ENCODE results near the gene NNT.
A peak's percentile ranks its signal among the peaks of the same experiment; 100 is the strongest.
"Not testable (repeated sequence)": the region's sequence is repeated elsewhere in the genome, so short reads cannot be mapped to it uniquely, and the experiment has no call there.

Gene NNT

GRCh38 chr5:43667379-43667778 is 64.4 kb downstream of the NNT start:
- DNase-seq (ENCODE audit: low spot score), result not testable (repeated sequence)

- no peak for DNase-seq (ENCODE audit: low spot score)
Measured at GRCh38 chr5:43674536-43674935, 71.6 kb downstream of the NNT start.

- no peak for DNase-seq (ENCODE audit: low spot score)
Measured at GRCh38 chr5:43675357-43675756, 72.4 kb downstream of the NNT start.

- DNase-seq (ENCODE audit: low spot score), result no peak
Measured at GRCh38 chr5:43676083-43676840, 73.3 kb downstream of the NNT start.

- DNase-seq (ENCODE audit: low spot score), result no peak
Measured at GRCh38 chr5:43677253-43677652, 74.3 kb downstream of the NNT start.

DNA sequence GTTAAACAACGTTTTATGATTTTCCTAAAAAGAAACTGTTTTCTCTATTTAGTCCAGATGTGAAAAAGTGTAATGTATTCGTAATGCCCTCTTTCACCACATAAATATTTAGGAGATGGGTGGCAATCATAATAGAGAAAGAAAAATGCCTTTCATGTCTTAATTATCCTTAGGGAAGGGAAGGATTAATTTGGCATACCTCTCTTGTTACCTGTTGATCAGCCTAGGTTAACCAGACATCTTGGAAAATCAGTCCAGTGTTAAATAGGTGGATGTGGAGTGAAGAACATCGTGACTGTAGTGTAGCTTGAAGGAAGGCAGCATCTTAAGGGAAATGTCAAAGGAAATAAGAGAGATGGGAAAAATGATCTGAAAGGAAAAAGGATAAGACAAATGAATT is 76.2 kb downstream of the NNT start:
- no peak for DNase-seq (ENCODE audit: low spot score)

DNA sequence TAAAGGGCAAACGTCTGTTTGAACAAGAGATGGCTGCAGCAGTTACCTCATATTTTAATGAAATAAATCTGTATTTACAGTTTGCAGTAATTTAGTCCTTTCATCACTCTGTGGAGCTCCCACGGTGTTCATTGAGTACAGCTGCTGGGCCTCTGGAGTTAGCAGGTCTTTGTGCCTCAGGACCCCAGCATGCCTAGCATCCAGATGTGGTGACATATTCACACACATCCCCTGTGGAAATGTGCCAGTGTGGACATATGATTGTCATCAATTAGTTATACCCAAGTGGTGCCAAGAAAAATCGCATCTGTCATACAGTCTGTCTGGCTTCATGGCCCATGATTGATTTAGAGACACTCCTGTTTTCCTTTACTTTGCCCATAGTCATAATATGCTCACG is 77.3 kb downstream of the NNT start:
- DNase-seq (ENCODE audit: low spot score), result no peak

DNA sequence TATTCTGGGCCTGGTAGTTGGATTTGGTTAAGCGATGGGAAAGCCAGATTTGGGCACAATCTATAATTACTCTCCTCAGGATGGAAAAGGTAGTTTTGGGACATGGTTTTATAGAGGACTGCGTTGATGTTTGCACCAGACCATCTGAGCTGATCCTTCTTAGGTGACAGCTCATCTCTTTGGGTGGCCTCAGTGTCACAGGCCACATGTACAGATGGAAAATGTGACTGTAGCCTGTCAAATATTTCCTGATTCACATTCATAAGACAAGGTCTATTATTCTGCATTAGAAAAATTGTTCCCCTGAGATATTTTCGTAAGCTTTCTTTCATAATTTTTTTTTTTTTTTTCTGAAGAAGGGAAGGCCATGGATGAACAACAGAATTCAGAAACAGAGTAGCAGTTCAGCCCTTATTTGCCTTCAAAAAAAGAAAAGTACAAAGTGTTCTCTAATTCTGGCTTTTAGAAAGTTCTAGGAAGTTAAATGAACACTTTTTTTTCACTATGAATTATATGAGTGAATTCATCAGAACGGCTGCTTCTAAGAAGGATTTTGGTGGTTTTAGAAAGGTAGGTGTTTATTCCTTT is 81.0 kb downstream of the NNT start:
- peak; percentile 22 for DNase-seq (ENCODE audit: low spot score)

DNA sequence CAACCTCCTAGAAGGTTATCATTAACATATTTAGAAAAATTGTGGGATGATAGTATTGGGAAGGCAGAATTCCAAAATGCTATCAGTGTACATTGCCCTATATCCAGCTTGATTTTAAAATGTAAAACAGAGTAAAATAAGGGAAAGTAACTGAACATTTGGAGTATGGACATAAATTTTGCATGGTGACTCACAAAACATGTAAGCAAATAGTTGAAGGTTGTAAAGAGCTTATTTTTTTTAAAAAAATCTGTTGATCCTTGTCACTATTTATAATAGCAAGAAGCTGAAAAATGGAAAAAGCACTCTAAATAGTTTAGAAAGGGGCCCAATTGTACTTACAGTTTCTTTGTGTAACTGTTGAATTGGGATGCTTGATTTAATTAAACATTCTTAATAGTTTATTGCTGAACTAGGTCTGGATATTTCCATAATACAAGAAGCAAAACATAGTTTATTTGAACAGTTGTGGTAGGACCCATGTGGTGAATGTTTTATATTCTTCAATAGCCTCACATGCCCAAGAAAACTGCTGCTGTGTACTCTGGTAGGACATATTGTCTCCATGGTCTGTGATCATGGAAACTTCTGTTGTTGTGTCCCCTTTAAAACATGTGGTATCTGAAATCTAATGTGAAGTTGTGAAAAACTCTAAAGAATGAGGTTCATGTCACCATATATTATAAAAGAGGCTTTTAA is 82.4 kb downstream of the NNT start:
- DNase-seq (ENCODE audit: low spot score), result no peak

GRCh38 chr5:43687275-43687674 is 84.3 kb downstream of the NNT start:
- no peak for DNase-seq (ENCODE audit: low spot score)

DNA sequence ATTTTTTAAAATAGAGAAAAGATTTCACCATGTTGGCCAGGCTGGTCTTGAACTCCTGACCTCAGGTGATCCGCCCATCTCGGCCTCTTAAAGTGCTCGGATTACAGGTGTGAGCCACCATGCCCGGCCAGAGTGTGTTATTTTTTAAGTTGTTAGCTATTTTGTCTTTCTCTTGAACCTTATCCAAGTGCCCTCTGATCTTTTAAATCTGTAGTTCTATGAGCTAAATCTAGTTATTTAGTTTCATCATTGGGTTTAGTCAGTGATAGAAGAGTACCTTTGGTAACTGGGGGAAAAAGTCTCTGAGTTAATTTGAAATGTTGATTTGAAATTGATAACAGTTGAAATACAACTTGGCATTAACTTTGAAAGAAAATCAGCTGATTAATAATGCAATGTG is 88.3 kb downstream of the NNT start:
- DNase-seq (ENCODE audit: low spot score), result no peak

DNA sequence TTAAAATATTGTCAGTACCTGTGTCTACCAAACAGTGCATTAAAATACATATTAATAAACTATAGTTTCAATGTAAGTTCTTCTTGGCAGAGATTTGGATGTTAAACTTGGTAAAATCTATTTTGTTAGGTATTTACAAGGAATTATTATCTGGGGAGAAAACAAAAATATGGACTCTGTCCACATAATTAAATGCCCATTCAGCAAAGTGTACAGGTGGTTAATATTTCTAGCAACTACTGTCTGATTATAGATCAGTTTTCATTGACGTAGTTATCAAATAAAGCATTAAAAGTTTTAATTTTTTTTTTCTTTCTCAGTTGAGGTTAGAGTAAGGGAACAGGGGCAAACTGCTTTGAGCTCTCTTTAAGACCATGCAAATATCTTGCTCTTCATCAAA is 88.9 kb downstream of the NNT start:
- no peak for DNase-seq (ENCODE audit: low spot score)

GRCh38 chr5:43693411-43693810 is 90.4 kb downstream of the NNT start:
- DNase-seq (ENCODE audit: low spot score), result no peak

DNA sequence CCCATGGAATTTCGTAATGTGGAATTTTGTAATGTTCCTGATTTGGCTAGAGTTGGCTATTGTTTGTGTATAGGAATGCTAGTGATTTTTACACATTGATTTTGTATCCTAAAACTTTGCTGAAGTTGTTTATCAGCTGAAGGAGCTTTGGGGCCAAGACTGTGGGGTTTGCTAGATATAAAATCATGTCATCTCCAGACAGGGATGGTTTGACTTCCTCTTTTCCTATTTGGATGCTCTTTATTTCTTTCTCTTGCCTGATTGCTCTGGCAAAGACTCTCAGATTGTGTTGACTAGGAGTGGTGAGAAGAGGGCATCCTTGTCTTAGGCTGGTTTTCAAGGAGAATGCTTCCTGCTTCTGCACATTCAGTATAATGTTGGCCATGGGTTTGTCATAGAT is 91.0 kb downstream of the NNT start:
- no peak for DNase-seq (ENCODE audit: low spot score)

DNA sequence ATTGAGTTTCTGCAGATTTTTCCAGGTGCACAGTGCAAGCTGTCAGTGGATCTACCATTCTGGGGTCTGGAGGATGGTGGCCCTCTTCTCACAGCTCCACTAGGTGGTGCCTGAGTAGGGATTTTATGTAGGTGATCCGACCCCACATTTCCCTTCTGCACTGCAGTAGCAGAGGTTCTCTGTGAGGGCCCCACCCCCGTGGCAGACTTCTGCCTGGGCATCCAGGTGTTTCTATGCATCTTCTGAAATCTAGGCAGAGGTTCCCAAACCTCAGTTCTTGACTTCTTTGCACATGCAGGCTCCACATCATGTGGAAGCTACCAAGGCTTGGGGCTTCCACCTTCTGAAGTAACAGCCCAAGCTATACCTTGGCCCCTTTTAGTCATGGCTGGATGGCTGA is 93.5 kb downstream of the NNT start:
- DNase-seq (ENCODE audit: low spot score), result not testable (repeated sequence)

- DNase-seq (ENCODE audit: low spot score), result peak; percentile 75
Measured at GRCh38 chr5:43699910-43700309, 96.9 kb downstream of the NNT start.

- DNase-seq (ENCODE audit: low spot score), result no peak
Measured at GRCh38 chr5:43700601-43701000, 97.6 kb downstream of the NNT start.

GRCh38 chr5:43701227-43701626 is 98.2 kb downstream of the NNT start:
- DNase-seq (ENCODE audit: low spot score), result no peak

GRCh38 chr5:43702293-43702692 is 99.3 kb downstream of the NNT start:
- DNase-seq (ENCODE audit: low spot score), result no peak

DNA sequence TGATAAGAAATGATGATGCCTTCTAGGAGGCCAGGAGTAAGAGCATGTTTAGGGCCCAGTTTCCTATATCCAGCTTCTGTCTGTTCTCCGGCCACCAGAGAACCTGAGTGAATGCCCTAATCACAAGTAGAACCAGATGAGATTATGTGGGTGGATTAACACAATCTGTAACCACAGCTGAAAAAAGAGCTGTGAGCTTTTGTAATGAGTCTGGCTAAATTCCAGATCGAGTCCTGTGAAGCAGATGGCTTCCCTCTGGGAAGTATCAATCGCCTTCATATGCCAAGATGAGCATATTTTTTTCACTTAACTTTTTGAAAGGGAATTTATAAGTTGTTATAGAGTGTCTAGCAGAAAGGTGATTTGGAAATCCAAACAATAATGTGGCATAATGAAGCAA is 99.8 kb downstream of the NNT start:
- DNase-seq (ENCODE audit: low spot score), result peak; percentile 90

DNA sequence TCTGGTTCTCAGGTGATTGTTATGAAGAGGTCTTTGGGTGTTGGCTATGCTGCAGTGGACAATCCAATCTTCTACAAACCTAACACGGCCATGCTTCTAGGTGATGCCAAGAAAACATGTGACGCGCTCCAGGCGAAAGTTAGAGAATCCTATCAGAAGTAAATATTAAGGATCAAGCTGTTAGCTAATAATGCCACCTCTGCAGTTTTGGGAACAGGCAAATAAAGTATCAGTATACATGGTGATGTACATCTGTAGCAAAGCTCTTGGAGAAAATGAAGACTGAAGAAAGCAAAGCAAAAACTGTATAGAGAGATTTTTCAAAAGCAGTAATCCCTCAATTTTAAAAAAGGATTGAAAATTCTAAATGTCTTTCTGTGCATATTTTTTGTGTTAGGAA is 101.3 kb downstream of the NNT start:
- DNase-seq (ENCODE audit: low spot score), result peak; percentile 17

DNA sequence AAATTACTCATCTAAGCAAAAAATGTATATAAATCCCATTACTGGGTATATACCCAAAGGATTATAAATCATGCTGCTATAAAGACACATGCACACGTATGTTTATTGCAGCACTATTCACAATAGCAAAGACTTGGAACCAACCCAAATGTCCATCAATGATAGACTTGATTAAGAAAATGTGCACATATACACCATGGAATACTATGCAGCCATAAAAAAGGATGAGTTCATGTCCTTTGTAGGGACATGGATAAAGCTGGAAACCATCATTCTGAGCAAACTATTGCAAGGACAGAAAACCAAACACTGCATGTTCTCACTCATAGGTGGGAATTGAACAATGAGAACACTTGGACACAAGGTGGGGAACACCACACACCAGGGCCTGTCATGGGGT is 103.6 kb downstream of the NNT start:
- DNase-seq (ENCODE audit: low spot score), result not testable (repeated sequence)

DNA sequence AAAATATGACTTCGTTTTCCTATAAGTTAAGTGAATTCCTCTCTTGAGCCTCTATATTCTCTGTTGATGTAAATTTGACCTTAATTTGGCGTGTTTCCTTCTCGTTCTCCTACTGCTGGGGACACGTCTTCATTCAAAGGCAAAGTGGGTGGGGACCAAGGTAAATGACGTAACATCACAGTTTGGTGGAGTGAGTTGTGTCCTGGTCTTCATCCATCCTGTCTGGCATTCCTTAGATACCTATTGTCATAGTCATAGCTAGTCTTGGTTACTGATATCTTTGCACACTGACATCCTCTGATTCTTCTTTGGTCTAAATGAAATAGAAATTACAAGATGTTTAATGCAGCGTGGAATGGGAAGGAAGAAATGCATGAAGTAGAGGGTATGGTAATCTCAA is 108.5 kb downstream of the NNT start:
- DNase-seq (ENCODE audit: low spot score), result no peak

All from cerebellar cortex (tissue), 1 donor.